SK-N-SH (cell line): ENCODE measurements around the gene NBEA. TPM values are rescaled to one million over a fixed set of nuclear protein-coding genes. Genes with fewer than 3 reads are reported as not detected.

ENCODE experiments used
- CTCF ChIA-PET: fragments of 300-600, 350-600 bp; formaldehyde crosslinking; extraction: SDS; loops from one replicate; lab custom pipeline; 2021; lab: Yijun Ruan, JAX
- POLR2A ChIA-PET: fragments of 350-600 bp; sonication (Branson Sonifier 250); formaldehyde crosslinking; extraction: SDS; loops from one replicate; lab custom pipeline; 2020; ENCODE audit warnings: antibody characterized with exemption, inconsistent platforms; lab: Yijun Ruan, JAX
- DNase-seq: peaks from one replicate; pipeline ENCODE4 v3.0.0; 2012
- H2AFZ ChIP-seq: fragments of 200-600 bp; sonication (generic); 2 replicates; pipeline ENCODE4 v1.8.1; 2016; ENCODE audit warnings: antibody characterized with exemption, mild to moderate bottlenecking, low read depth
- H3F3A ChIP-seq: fragments of 200-600 bp; sonication (generic); replicated peaks from 2 replicates; pipeline ENCODE3; 2016; ENCODE audit warnings: antibody characterized with exemption, mild to moderate bottlenecking; ENCODE audit not compliant: insufficient read depth
- H3K27ac ChIP-seq, 2 experiments: fragments of 200-500 bp in 1 of 2; fragments of 200-600 bp in 1 of 2; sonication (Bioruptor generic) in 1 of 2; sonication (generic), shearing (Covaris generic) in 1 of 2; 2 replicates each; pipeline versions ENCODE4 v1.5.1 to v1.6.1; 2014 to 2016; ENCODE audit warnings: low read depth in 2 of 2, inconsistent platforms in 1 of 2, low read length in 1 of 2, mild to moderate bottlenecking in 1 of 2, mixed read lengths in 1 of 2
- H3K27me3 ChIP-seq: fragments of 200-600 bp; sonication (generic), shearing (Covaris generic); 2 replicates; pipeline ENCODE4 v1.6.1; 2016; ENCODE audit warnings: mixed run types; ENCODE audit not compliant: insufficient read depth
- H3K36me3 ChIP-seq, 2 experiments: fragments of 200-500 bp in 1 of 2; fragments of 200-600 bp in 1 of 2; sonication (Bioruptor generic) in 1 of 2; sonication (generic) in 1 of 2; replicated peaks in 1 of 2; 2 replicates each; pipeline versions ENCODE3 to v1.5.1; 2014 to 2016; ENCODE audit warnings: low read length in 1 of 2, mild to moderate bottlenecking in 1 of 2; ENCODE audit not compliant: insufficient read depth in 2 of 2, control insufficient read depth in 1 of 2
- H3K4me1 ChIP-seq, 2 experiments: fragments of 200-500 bp in 1 of 2; fragments of 200-600 bp in 1 of 2; sonication (Bioruptor generic) in 1 of 2; sonication (generic), shearing (Covaris generic) in 1 of 2; 2 replicates each; pipeline versions ENCODE4 v1.5.1 to v1.6.1; 2014 to 2016; ENCODE audit warnings: low read depth in 1 of 2, low read length in 1 of 2, mixed run types in 1 of 2; ENCODE audit not compliant: insufficient read depth in 2 of 2, control insufficient read depth in 1 of 2
- H3K4me2 ChIP-seq: fragments of 200-600 bp; sonication (generic), shearing (Covaris generic); 2 replicates; pipeline ENCODE4 v1.6.1; 2017; ENCODE audit warnings: mixed run types
- H3K4me3 ChIP-seq, 2 experiments: fragments of 200-500 bp in 1 of 2; fragments of 200-600 bp in 1 of 2; sonication (Bioruptor generic) in 1 of 2; sonication (generic), shearing (Covaris generic) in 1 of 2; 2 replicates each; pipeline versions ENCODE4 v1.5.1 to v1.8.1; 2014 to 2016; ENCODE audit warnings: low read depth in 2 of 2, inconsistent platforms in 1 of 2, low read length in 1 of 2, mild to moderate bottlenecking in 1 of 2, mixed read lengths in 1 of 2, moderate library complexity in 1 of 2
- H3K79me2 ChIP-seq: fragments of 200-600 bp; sonication (generic); 2 replicates; pipeline ENCODE4 v1.8.1; 2017; ENCODE audit warnings: mild to moderate bottlenecking; ENCODE audit not compliant: insufficient read depth
- H3K9ac ChIP-seq: fragments of 200-600 bp; sonication (generic); 2 replicates; pipeline ENCODE4 v1.6.1; 2017; ENCODE audit warnings: mixed run types
- H3K9me2 ChIP-seq: fragments of 200-600 bp; sonication (generic); 2 replicates; pipeline ENCODE4 v1.6.1; 2017; ENCODE audit warnings: mixed run types
- H3K9me3 ChIP-seq: fragments of 200-600 bp; sonication (generic); 2 replicates; pipeline ENCODE4 v1.6.1; 2017; ENCODE audit warnings: mixed run types, mild to moderate bottlenecking, moderate library complexity
- H4K20me1 ChIP-seq: fragments of 200-600 bp; sonication (generic); 2 replicates; pipeline ENCODE4 v1.6.1; 2017; ENCODE audit warnings: mild to moderate bottlenecking, mixed run types; ENCODE audit not compliant: insufficient read depth
- CHD2 ChIP-seq: fragments of 150-350 bp; IDR thresholded peaks from 2 replicates; pipeline ENCODE4 v1.6.1; 2018; ENCODE audit warnings: low read length; ENCODE audit not compliant: partially characterized antibody
- EZH2phosphoT487 ChIP-seq: fragments of 200-600 bp; sonication (generic); IDR thresholded peaks from 2 replicates; pipeline ENCODE4 v1.6.1; 2017; ENCODE audit warnings: low read depth, mixed run types, mild to moderate bottlenecking, antibody characterized with exemption, moderate library complexity, borderline replicate concordance
- FOSL2 ChIP-seq: IDR thresholded peaks from 2 replicates; pipeline ENCODE4 v1.4.0; 2012; ENCODE audit warnings: low read depth, mild to moderate bottlenecking, moderate library complexity, borderline replicate concordance
- FOXM1 ChIP-seq: IDR thresholded peaks from 2 replicates; pipeline ENCODE4 v1.4.0; 2012; ENCODE audit warnings: low read depth, mild to moderate bottlenecking
- NFIC ChIP-seq: IDR thresholded peaks from 2 replicates; pipeline ENCODE4 v1.4.0; 2012; ENCODE audit warnings: borderline replicate concordance
- PBX3 ChIP-seq: IDR thresholded peaks from 2 replicates; pipeline ENCODE4; 2012
- POLR2AphosphoS5 ChIP-seq: IDR thresholded peaks from 2 replicates; pipeline ENCODE4 v1.6.1; 2012; ENCODE audit warnings: low read depth, low read length
- TAF1 ChIP-seq: IDR thresholded peaks from 2 replicates; pipeline ENCODE4 v1.6.1; 2012; ENCODE audit warnings: low read depth, mild to moderate bottlenecking, low read length, moderate library complexity, borderline replicate concordance
- WGBS: methylation state at CpG from one replicate; pipeline ENCODE4 v1.1.6; 2017; ENCODE audit warnings: low lambda C conversion rate; 5-methylcytosine and 5-hydroxymethylcytosine counted together
- polyA plus RNA-seq, 3 experiments: library from polyadenylated mRNA; depleted of rRNA; stranded (reverse); fragments of >200 nt; gene quantifications; 2 replicates each; pipeline ENCODE4 v1.2.3, GENCODE V29; 2012
- TF ChIP-seq, protein P1 (sequence below): IDR thresholded peaks from 2 replicates; pipeline ENCODE4 v1.6.1; 2012; ENCODE audit warnings: mild to moderate bottlenecking, low read depth, low read length, moderate library complexity

Gene NBEA
- polyA plus RNA-seq, 1 of the 3 experiments (the other 2 are of a cell fraction): 12.3 TPM

- TF ChIP-seq FOSL2 (no peak), TAF1 (no peak), EZH2phosphoT487 (no peak)
- TF ChIP-seq, all 33 proteins: peak for 0
These were observed 223.1 kb downstream of the NBEA start (continued) for GRCh38 chr13:35165205-35165604.

DNA sequence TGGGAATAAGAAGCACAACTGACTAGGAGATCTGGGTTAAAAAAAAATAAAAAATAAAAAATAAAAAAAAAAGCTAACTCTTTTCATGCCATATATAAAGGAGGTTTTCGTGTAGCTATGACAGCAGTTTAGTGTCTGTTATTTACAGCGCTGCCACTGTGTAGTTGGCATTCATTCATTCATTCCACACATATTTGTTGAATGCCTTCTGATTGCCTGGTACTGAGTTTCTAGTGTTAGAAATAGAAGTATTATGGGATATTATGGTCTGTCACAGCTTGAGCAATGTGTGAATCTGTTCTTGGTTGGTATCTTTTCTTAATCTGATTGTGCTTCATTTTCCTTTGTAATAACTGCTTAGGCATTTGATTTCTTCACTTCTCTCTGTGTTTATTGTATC lies 237.4 kb downstream of the NBEA start:
- CTCF ChIA-PET: interaction anchor here (0.6 to 1.2 kb wide), 3 partner anchors 12 to 541 kb away, joined by 3 to 4 read pairs (median 3); no protein-coding TSS in a partner anchor
- Histone ChIP-seq H3F3A (no peaks in the 10 kb centered on the region), H3K4me1 (peaks cover 0 to 10% of the 10 kb centered on the region in 2 experiments; a peak in 2 of 4 replicates), H3K79me2 (no peaks in the 10 kb centered on the region), H3K9ac (no peak overlapping the region), H3K9me3 (no peaks in the 10 kb centered on the region), H4K20me1 (no peaks in the 10 kb centered on the region), H3K27ac (peak overlapping the region; percentile 28 to 73; a peak in 3 of 4 replicates), H3K9me2 (no peaks in the 10 kb centered on the region), H3K36me3 (peaks cover 10 to 16% of the 10 kb centered on the region in 2 experiments), H3K4me3 (no peak overlapping the region), H2AFZ (no peak overlapping the region), H3K4me2 (no peak overlapping the region), H3K27me3 (no peaks in the 10 kb centered on the region)
- WGBS: 37% methylated on average over 2 of the region's 2 CpGs
- TF ChIP-seq NFIC (peak; percentile 39; the same call in 1 of the 2 replicates), POLR2AphosphoS5 (no peak), PBX3 (peak; percentile 59)
- POLR2A ChIA-PET: no interaction called here
- no peak for DNase-seq

DNA sequence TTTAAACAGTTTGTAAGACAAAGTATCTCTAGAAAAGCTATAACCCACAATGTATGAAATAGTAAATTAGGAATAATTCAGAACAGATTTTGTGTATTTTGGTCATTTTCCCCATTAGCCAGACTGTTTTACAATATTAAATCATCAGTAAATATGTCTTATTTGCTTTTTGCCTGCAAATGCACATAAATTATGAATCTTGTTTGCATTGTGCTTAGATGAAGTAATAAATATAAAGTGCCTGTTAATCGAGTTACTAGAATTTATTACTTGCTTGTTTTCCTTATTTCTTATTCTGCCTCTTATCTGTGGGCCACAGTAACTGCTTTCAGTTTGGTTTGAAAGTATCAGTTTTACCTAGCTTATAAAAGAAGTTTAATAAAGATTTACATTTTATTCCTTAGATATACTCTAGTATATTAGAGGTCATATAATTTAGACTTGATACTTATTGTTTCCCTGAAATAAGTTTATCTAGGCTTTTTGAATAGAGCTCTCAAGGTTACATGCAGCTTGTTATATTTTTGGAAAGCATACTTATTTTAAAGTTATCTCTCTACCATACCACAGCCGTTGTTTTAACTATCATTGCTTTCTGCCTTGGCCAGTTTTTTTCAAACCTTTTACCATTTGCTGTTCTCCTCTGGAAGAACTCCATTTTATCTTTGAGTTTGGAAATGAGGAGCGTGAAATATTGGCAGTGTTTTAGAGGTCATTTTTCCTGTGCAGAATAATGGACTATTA lies 238.0 kb downstream of the NBEA start:
- Histone ChIP-seq H3K4me2 (no peak overlapping the region), H3K9me2 (no peaks in the 10 kb centered on the region), H2AFZ (no peak overlapping the region), H3K4me1 (peaks cover 0 to 10% of the 10 kb centered on the region in 2 experiments; a peak in 2 of 4 replicates), H3K4me3 (no peak overlapping the region), H3K9ac (no peak overlapping the region), H3K79me2 (no peaks in the 10 kb centered on the region), H4K20me1 (no peaks in the 10 kb centered on the region), H3F3A (no peaks in the 10 kb centered on the region), H3K9me3 (no peaks in the 10 kb centered on the region), H3K36me3 (peaks cover 10 to 16% of the 10 kb centered on the region in 2 experiments), H3K27ac (peak overlapping the region in 1 of 2 experiments; percentile 73; a peak in 2 of 4 replicates), H3K27me3 (no peaks in the 10 kb centered on the region)
- ChIA-PET CTCF (interaction anchor here (0.8 to 1.2 kb wide), 2 partner anchors 15 to 541 kb away, joined by 3 to 4 read pairs; no protein-coding TSS in a partner anchor), POLR2A (no interaction called here)
- 46% methylated on average over 3 of the region's 3 CpGs for WGBS
- DNase-seq: no peak
- TF ChIP-seq, protein P1, sequence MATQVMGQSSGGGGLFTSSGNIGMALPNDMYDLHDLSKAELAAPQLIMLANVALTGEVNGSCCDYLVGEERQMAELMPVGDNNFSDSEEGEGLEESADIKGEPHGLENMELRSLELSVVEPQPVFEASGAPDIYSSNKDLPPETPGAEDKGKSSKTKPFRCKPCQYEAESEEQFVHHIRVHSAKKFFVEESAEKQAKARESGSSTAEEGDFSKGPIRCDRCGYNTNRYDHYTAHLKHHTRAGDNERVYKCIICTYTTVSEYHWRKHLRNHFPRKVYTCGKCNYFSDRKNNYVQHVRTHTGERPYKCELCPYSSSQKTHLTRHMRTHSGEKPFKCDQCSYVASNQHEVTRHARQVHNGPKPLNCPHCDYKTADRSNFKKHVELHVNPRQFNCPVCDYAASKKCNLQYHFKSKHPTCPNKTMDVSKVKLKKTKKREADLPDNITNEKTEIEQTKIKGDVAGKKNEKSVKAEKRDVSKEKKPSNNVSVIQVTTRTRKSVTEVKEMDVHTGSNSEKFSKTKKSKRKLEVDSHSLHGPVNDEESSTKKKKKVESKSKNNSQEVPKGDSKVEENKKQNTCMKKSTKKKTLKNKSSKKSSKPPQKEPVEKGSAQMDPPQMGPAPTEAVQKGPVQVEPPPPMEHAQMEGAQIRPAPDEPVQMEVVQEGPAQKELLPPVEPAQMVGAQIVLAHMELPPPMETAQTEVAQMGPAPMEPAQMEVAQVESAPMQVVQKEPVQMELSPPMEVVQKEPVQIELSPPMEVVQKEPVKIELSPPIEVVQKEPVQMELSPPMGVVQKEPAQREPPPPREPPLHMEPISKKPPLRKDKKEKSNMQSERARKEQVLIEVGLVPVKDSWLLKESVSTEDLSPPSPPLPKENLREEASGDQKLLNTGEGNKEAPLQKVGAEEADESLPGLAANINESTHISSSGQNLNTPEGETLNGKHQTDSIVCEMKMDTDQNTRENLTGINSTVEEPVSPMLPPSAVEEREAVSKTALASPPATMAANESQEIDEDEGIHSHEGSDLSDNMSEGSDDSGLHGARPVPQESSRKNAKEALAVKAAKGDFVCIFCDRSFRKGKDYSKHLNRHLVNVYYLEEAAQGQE: no peak
- TF ChIP-seq FOXM1: no peak
- no peak for TF ChIP-seq EZH2phosphoT487
- no peak for TF ChIP-seq NFIC
- no peak for TF ChIP-seq CHD2
